ENCODE measurements around the gene ARHGEF38.
"Not testable (repeated sequence)": the region's sequence is repeated elsewhere in the genome, so short reads cannot be mapped to it uniquely, and the experiment has no call there.

Gene ARHGEF38

GRCh38 chr4:105657117-105657765 is 104.8 kb downstream of the ARHGEF38 start:
- DNase-seq, result no peak

DNA sequence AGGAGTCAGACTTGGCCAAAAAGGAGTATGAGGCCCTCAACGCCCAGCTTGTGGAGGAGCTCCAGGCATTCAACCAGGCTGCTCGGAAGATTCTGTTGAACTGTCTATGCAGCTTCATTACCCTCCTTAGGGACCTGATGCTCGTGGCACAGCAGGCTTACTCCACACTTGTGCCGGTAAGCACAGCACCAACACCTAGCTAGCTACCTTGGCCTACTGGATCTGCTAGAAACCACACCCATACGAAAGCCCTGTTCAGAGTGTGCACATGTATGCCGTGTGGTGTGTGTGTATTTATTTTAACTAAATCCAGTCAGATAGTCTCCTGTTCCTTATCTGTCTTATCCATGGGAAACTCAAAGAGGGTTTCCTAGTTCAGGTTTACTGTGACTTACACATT is 106.8 kb downstream of the ARHGEF38 start:
- DNase-seq, result no peak

GRCh38 chr4:105661028-105661427 is 108.6 kb downstream of the ARHGEF38 start:
- DNase-seq, result no peak

- no peak for DNase-seq
Measured at GRCh38 chr4:105662935-105663675, 110.7 kb downstream of the ARHGEF38 start.

GRCh38 chr4:105666693-105667092 is 114.3 kb downstream of the ARHGEF38 start:
- DNase-seq, result no peak

DNA sequence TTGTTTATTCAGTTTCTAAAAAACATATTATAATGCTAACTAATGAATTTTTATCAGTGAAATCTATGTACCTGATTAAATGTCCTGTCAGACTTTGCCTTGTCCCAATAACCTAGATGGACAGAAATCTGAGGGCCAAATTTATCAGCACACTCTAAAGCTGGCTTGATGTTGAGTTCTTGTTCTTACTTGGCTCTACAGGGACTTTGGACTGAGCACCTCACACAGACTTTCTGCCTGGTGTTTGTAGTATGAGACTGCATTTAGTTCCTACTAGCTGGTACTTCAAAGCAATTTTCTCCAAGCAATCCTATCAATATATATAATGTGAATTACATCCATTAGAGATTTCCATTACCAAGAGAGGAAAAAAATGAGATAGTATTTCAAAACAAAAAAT is 118.3 kb downstream of the ARHGEF38 start:
- DNase-seq, result no peak

GRCh38 chr4:105671301-105671700 is 118.9 kb downstream of the ARHGEF38 start:
- DNase-seq, result no peak

DNA sequence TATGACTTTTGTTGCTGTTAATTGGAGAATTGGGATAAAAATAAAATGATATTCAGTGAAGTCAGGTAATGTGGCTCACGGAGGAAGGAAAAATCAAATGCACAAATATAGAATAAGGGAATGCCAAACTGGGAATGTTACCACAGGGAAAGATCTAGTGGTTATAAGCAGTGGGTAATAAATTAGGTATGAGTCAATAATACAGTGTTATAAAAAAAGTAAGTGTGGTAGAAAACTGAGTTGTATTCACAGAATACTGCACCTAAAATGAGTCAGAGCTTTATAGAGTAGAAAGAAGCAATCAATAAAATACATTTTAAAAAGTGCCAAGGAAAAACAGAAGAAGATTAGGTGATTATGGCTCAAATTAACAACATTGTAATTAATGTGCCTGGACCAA is 121.6 kb downstream of the ARHGEF38 start:
- no peak for DNase-seq

GRCh38 chr4:105677709-105678108 is 125.3 kb downstream of the ARHGEF38 start:
- no peak for DNase-seq

DNA sequence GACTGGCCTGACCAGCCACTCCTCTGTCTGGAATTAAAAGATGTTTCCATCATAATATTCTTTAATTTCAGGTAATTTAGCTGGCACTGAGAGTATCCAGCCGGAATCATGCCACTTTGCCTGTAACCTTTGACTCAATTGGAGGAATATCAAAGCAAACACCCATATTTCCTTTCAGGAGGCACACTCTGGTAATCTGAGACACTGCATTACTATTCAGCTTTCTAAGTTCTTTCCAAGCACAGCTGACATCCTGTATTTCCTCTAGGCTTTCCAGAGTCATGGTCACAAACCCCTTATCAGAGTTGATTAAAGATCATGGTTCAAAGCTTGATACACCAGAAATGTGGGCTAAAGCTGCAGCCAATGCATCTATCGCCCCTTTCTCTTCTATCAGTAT is 126.8 kb downstream of the ARHGEF38 start:
- no peak for DNase-seq

DNA sequence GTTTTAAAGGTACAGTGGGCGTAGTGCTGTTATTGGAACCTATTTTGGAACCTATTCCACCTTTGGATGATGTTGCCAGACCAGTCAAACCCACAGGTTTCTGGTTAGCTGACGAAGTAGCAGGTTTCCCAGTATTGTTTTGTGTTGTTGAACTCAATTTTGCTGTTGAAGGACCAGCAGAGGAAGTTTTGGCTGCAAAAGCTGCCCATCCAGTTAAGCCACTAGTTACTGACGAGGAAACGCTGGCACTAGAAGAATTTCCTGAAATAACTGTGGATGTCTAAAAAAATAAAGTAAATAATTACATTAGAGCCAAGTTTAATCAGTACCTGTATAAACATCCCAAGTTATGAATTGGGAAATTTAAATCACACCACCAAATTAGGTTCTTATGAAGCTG is 130.6 kb downstream of the ARHGEF38 start:
- DNase-seq, result no peak

DNA sequence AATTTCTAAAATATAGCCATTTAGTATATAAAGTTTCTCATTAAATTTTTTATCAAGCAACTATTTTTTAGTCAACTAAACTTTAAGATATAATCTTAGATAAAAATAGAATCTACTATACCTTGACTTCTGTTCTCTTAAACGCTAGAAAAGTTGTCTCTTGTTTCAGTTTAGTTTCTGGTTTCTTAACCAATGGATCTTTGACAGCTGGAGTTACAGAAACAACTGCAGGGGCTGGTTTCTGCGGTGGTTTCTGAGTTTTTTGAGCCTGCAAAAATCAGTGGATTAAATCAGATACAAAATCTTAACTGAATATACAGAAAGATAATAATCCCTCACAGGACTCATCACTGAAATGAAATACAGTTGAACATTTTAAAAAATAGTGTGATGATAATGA is 134.2 kb downstream of the ARHGEF38 start:
- no peak for DNase-seq

GRCh38 chr4:105694812-105695211 is 142.4 kb downstream of the ARHGEF38 start:
- DNase-seq, result not testable (repeated sequence)

- not testable (repeated sequence) for DNase-seq
Measured at GRCh38 chr4:105695832-105696231, 143.4 kb downstream of the ARHGEF38 start.

DNA sequence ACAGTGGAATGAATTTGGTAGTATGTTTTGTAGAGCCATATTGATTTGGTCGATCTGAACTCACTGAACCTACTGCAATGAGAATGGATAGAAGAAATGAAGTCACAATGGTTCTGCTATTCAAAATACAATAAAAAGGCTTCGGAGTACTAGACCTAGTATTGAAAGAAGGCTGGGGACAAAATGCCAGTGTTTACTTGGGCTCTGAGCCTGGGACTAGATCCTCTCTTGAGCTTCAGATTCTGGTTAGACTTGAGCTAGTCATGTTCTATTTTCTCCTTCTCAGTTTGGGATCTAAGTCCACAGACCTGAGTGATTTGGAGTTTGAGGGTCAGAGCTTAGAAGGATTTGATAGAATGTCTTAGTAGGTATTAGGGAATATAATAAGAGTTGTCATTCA is 146.2 kb downstream of the ARHGEF38 start:
- DNase-seq, result no peak

GRCh38 chr4:105707782-105708180 is 155.4 kb downstream of the ARHGEF38 start:
- no peak for DNase-seq

DNA sequence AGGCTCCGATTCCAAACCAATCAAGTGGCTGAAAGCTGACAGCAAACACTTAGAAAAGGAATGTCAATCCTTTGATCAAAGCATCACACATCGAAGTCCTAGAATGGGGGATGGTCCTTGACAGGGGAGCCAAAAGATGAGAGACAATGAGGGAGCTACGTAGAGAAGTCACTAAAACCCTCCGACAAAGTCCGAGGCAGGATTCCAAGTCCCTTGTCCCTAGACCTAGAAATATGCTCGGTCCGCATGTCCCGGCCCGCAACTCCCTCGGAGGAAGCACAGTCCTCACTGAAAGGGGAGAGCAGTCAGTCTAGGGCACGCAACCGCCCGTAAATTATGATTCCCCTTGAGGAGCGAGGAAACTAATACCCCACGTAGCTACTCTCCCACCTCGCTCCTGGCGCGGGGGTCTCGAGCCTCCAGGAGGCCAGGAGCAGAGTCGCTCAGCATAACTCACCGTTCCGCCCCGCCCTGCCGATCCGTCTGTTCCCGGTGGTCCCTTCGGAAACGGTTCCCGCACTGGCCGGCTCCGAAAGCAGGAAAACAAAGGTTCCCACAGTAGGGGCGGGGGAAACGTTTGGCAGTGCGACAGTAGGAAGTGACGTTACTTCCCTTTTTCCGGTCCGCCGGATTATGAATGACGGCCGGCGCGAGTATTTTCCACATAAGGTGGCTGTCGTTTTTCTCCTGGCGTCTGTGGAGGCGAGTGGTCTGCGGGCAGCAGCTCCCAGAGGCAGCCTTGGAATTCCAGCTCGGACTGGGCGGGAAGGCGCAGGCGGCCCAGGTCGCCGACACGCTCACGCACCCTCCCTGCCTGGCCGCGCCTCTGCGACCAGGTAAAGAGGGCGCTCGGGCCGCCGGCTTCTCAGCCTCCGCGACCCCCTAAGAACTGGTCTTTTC is 156.0 kb downstream of the ARHGEF38 start, which contains the start of the genes GSTCD and INTS12:
Gene GSTCD, plus strand, starts transcription at position 604 of the 900 bp plus-strand sequence. CDS start 8,830 bp downstream, outside the sequence.
Gene INTS12, minus strand, starts transcription at position 509 of the 900 bp plus-strand sequence. CDS start 8,684 bp downstream, outside the sequence.
- DNase-seq, result peak; percentile 77

DNA sequence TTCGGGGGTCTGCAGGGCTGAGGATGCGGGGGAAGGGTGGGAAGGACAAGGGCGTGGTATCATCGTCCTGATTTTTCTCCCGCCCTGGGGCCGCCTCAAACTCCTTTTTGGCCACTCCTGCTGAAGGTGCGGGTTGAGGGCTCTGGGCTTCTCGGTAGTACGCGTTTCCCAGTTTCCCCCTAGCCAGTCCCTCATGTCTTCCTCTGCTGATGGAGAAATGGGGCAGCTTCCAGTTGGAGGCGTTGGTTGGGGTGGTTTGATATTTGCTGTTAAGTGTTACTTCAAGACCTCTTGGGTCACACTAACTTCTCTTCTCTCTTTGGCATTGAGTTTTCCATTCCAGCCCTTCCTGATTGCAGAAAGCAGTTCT is 156.6 kb downstream of the ARHGEF38 start:
- DNase-seq, result no peak

GRCh38 chr4:105710012-105710600 is 157.7 kb downstream of the ARHGEF38 start:
- no peak for DNase-seq

- DNase-seq, result no peak
Measured at GRCh38 chr4:105710678-105711077, 158.3 kb downstream of the ARHGEF38 start.

- DNase-seq, result no peak
Measured at GRCh38 chr4:105712766-105713165, 160.3 kb downstream of the ARHGEF38 start.

DNA sequence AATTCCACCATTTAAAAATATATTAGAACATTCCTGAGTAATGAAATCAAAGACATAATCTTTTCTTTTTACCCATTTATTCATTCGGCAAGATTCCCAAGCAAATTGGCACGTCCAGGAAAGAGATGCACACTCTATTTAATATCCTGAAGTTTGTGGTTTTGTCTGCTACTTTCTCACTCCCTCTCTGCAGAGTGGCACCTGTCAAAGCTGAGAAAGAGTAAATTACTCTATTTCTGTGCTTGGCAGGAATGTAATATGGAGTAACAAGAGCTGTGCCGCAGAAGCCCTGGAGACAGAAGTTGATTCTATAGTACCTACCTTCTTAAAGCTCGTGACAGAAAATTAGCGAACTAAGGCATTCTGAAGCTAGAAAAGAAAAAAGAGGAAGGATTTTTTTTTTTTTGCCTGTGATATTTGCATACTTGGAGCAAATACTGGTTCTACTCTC is 161.7 kb downstream of the ARHGEF38 start:
- DNase-seq, result no peak

DNA sequence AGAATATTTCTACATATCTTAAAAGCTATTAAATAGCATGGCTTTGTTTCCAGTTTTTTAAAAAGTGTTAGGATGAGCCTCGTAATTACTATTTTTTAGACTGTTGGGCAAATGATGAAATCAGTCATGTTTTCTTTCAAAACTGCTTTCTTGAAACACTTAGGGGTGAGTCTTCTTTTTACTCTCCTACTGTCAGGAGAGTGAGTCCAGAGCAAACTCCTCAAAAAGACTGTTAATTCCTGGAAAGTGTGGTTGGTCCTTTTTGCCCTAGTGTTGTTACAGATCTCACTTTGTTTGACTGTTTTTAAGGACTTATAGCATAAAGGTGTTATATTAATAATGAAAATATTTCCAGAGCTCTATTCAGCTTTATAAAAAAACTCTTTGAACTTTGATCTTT is 162.5 kb downstream of the ARHGEF38 start:
- no peak for DNase-seq

Measured in T-helper 9 cell (primary cell).